ENCODE results near the gene TUBA4A. TPM values are rescaled to one million over a fixed set of nuclear protein-coding genes. Genes with fewer than 3 reads are reported as not detected.

Gene TUBA4A
- total and polyA plus RNA-seq, 10 of the 15 experiments (the other 5 are each of a cell fraction or from before 2014, with no cell fraction given) = 58.2 to 325 (median 134) TPM

DNA sequence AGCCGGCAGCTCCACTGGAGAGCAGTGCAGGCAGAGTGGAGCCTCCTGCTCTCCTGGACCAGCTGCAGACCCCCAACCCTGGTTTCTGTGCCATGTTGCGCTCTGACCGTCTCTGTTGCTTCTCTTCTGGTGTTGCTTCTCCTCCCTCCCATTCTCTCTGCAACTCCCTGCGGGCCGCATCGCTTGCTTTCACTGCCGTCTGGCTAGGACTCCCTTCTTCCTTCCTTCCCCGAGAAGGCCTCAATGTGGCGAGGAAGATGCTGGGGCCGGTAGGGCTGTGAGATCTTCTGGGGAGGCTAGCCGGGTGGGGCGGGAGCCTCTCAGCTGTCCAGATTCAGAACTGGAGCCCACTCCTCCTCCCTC lies 31.6 kb upstream of the TUBA4A start:
- SMC1A ChIA-PET (ENCODE audit: uncharacterized antibody, unreplicated experiment) = no interaction called here

DNA sequence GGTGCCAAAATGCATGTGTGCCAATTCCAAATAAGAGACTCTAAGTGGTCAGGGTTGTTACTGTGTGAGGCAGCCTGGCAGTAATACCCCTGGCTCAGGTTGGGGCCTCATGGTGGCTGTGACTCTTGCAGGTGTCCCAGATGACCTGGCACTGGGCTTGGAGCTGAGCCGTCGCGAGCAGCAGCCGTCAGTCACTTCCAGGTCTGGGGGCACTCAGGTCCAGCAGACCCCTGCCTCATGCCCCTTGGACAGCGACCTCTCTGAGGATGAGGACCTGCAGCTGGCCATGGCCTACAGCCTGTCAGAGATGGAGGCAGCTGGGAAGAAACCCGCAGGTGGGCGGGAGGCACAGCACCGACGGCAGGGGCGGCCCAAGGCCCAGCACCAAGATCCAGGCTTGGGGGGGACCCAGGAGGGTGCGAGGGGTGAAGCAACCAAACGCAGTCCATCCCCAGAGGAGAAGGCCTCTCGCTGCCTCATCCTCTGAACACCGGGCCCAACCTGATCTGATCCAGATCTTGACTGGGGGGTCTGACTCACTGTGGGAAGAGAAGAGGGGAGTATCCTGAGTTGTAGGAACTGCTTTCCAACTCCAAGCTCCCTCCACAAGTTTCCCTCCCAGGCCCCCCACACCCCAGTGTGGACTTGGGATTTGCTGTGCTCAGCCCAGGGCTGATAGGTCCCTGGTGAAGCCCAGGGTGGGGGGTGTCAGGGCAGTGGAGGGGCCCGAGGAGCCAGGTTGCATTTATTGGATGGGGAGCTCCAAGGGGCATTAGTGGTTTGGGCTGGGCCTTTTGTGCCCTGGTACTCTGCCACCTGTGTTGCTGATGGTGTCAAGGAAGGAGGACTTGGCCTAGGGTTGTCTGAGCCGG lies 31.0 kb upstream of the TUBA4A start:
- Histone ChIP-seq H4K20me1 (ENCODE audit: control insufficient read depth, insufficient read depth) (no peaks in the 10 kb centered on the region), H3K4me3 (no peak overlapping the region), H3K4me2 (ENCODE audit: control insufficient read depth, insufficient read depth) (no peak overlapping the region), H3K36me3 (ENCODE audit: control insufficient read depth in 2 of 2, insufficient read depth in 2 of 2, low read length in 1 of 2) (no peaks in the 10 kb centered on the region; a peak in 1 of 4 replicates), H3K4me1 (ENCODE audit: control insufficient read depth, insufficient read depth, low read length) (peaks cover 10% of the 10 kb centered on the region), H3K9me3 (replicated peaks; ENCODE audit: control insufficient read depth, insufficient read depth, low read length) (no peaks in the 10 kb centered on the region), H3K9ac (ENCODE audit: control insufficient read depth, insufficient read depth, low read length) (no peak overlapping the region), H3K27me3 (replicated peaks in 1 of 2; ENCODE audit: control insufficient read depth in 2 of 2, insufficient read depth in 2 of 2, low read length in 1 of 2) (no peaks in the 10 kb centered on the region), H2AFZ (ENCODE audit: control insufficient read depth, low read depth, low read length) (no peak overlapping the region), H3K27ac (ENCODE audit: control insufficient read depth, insufficient read depth) (no peak overlapping the region), H3K79me2 (ENCODE audit: control insufficient read depth, insufficient read depth, low read length) (peaks cover 4% of the 10 kb centered on the region)
- no peak for FAIRE-seq
- no peak for ATAC-seq
- DNase-seq (ENCODE audit: low read depth, low spot score) = no peak
- in situ Hi-C loops (cut with MboI) = no loop called here
- no TSS peak for BruUV-seq (replicated peaks)
- WGBS (ENCODE audit: insufficient coverage, insufficient replicate concordance, low lambda C conversion rate, missing lambda C conversion rate) = 97% methylated on average over 14 of the region's 16 CpGs
- CTCF ChIA-PET = interaction anchor here (1.0 to 13.5 kb wide), 4 partner anchors 9 to 406 kb away, joined by 3 to 257 read pairs (median 4); no protein-coding TSS in a partner anchor
- intact Hi-C loops (cut with micrococcal nuclease; ENCODE audit: unreplicated experiment) = no loop called here
- SMC1A ChIA-PET (ENCODE audit: uncharacterized antibody, unreplicated experiment) = interaction anchor here (8.8 kb wide), 1 partner anchor 8 kb away, joined by 96 read pairs; no protein-coding TSS in a partner anchor
- POLR2A ChIA-PET = interaction anchor here (1.0 kb wide), 1 partner anchor 10 kb away, joined by 3 read pairs; no protein-coding TSS in a partner anchor
- RAD21 ChIA-PET (ENCODE audit: unreplicated experiment) = no interaction called here
- TF ChIP-seq SREBF2 (IDR thresholded peaks at IDR 0.05; ENCODE audit: low read length) (no peak), CHD1 (IDR thresholded peaks at IDR 0.05; ENCODE audit: low read depth, low read length) (no peak), KDM1A (IDR thresholded peaks at IDR 0.05; ENCODE audit: borderline replicate concordance) (no peak), DPF2 (IDR thresholded peaks at IDR 0.05) (no peak), SMAD5 (IDR thresholded peaks at IDR 0.05; ENCODE audit: low read depth) (no peak)
- TF ChIP-seq, protein P1, sequence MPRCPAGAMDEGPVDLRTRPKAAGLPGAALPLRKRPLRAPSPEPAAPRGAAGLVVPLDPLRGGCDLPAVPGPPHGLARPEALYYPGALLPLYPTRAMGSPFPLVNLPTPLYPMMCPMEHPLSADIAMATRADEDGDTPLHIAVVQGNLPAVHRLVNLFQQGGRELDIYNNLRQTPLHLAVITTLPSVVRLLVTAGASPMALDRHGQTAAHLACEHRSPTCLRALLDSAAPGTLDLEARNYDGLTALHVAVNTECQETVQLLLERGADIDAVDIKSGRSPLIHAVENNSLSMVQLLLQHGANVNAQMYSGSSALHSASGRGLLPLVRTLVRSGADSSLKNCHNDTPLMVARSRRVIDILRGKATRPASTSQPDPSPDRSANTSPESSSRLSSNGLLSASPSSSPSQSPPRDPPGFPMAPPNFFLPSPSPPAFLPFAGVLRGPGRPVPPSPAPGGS (IDR thresholded peaks at IDR 0.05; ENCODE audit: borderline replicate concordance, insufficient read depth, low read depth, low read length, poor library complexity, severe bottlenecking) = no peak
- TF ChIP-seq, protein P2, sequence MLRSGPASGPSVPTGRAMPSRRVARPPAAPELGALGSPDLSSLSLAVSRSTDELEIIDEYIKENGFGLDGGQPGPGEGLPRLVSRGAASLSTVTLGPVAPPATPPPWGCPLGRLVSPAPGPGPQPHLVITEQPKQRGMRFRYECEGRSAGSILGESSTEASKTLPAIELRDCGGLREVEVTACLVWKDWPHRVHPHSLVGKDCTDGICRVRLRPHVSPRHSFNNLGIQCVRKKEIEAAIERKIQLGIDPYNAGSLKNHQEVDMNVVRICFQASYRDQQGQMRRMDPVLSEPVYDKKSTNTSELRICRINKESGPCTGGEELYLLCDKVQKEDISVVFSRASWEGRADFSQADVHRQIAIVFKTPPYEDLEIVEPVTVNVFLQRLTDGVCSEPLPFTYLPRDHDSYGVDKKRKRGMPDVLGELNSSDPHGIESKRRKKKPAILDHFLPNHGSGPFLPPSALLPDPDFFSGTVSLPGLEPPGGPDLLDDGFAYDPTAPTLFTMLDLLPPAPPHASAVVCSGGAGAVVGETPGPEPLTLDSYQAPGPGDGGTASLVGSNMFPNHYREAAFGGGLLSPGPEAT (IDR thresholded peaks at IDR 0.05; ENCODE audit: low read depth) = no peak

More for the DNA sequence above, 31.6 kb upstream of the TUBA4A start:
- CTCF ChIA-PET = interaction anchor here (1.1 to 13.5 kb wide), 2 partner anchors 8 to 127 kb away, joined by 3 to 257 read pairs; no protein-coding TSS in a partner anchor
- Histone ChIP-seq H3K4me1 (ENCODE audit: control insufficient read depth, insufficient read depth, low read length) (peaks cover 4% of the 10 kb centered on the region), H3K9ac (ENCODE audit: control insufficient read depth, insufficient read depth, low read length) (no peak overlapping the region), H3K4me3 (no peak overlapping the region), H3K9me3 (replicated peaks; ENCODE audit: control insufficient read depth, insufficient read depth, low read length) (no peaks in the 10 kb centered on the region), H3K27me3 (replicated peaks in 1 of 2; ENCODE audit: control insufficient read depth in 2 of 2, insufficient read depth in 2 of 2, low read length in 1 of 2) (no peaks in the 10 kb centered on the region), H3K79me2 (ENCODE audit: control insufficient read depth, insufficient read depth, low read length) (no peaks in the 10 kb centered on the region), H4K20me1 (ENCODE audit: control insufficient read depth, insufficient read depth) (no peaks in the 10 kb centered on the region), H2AFZ (ENCODE audit: control insufficient read depth, low read depth, low read length) (no peak overlapping the region), H3K27ac (ENCODE audit: control insufficient read depth, insufficient read depth) (no peak overlapping the region), H3K36me3 (ENCODE audit: control insufficient read depth in 2 of 2, insufficient read depth in 2 of 2, low read length in 1 of 2) (no peaks in the 10 kb centered on the region; a peak in 1 of 4 replicates), H3K4me2 (ENCODE audit: control insufficient read depth, insufficient read depth) (no peak overlapping the region)
- FAIRE-seq (no peak), ATAC-seq (no peak), DNase-seq (ENCODE audit: low read depth, low spot score) (no peak)
- WGBS (ENCODE audit: insufficient coverage, insufficient replicate concordance, low lambda C conversion rate, missing lambda C conversion rate) = 98% methylated on average over 12 of the region's 12 CpGs
- intact Hi-C loops (cut with micrococcal nuclease; ENCODE audit: unreplicated experiment) = no loop called here
- RAD21 ChIA-PET (ENCODE audit: unreplicated experiment) = no interaction called here
- in situ Hi-C loops (cut with MboI) = no loop called here
- no TSS peak for BruUV-seq (replicated peaks)
- POLR2A ChIA-PET = interaction anchor here (1.7 kb wide), 1 partner anchor 36 kb away, joined by 7 read pairs; no protein-coding TSS in a partner anchor
- TF ChIP-seq, protein P3, sequence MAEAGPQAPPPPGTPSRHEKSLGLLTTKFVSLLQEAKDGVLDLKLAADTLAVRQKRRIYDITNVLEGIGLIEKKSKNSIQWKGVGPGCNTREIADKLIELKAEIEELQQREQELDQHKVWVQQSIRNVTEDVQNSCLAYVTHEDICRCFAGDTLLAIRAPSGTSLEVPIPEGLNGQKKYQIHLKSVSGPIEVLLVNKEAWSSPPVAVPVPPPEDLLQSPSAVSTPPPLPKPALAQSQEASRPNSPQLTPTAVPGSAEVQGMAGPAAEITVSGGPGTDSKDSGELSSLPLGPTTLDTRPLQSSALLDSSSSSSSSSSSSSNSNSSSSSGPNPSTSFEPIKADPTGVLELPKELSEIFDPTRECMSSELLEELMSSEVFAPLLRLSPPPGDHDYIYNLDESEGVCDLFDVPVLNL (IDR thresholded peaks at IDR 0.05; ENCODE audit: low read depth, low read length) = no peak

All from GM12878 (cell line).